HG02678 (cell line): ENCODE results near the gene RARRES2.
"Not testable (repeated sequence)": the region's sequence is repeated elsewhere in the genome, so short reads cannot be mapped to it uniquely, and the experiment has no call there.

ENCODE experiments used
- ATAC-seq: cut with Tn5 transposase; IDR thresholded peaks from one replicate; pipeline ENCODE4 v1.9.1; 2021; ENCODE audit warnings: mild to moderate bottlenecking, moderate library complexity; ENCODE audit not compliant: unreplicated experiment

The RARRES2 gene

DNA sequence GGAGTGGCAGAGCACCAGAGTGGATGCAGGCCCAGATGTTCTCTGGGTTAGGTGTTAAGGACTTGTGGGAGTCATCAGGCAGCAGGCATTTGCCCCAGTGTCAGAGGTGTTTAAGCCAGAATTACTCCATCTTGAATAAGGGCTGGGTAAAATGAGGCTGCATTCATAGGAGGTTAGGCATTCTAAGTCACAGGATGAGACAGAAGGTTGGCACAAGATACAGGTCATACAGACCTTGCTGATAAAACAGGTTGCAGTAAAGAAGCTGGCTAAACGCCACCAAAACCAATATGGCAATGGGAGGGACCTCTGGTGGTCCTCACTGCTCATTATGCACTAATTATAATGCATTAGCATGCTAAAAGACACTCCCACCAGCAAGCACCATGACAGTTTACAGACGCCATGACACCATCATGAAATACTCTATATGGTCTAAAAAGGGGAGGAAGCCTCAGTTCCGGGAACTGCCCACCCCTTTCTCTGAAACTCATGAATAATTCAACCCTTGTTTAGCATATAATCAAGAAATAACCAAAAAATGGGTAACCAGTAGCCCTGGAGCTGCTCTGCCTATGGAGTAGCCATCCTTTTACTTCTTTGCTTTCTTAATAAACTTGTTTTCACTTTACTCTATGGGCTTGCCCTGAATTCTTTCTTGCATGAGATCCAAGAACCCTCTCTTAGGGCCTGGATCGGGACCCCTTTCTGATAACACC lies 19.2 kb downstream of the RARRES2 start:
- no peak for ATAC-seq

DNA sequence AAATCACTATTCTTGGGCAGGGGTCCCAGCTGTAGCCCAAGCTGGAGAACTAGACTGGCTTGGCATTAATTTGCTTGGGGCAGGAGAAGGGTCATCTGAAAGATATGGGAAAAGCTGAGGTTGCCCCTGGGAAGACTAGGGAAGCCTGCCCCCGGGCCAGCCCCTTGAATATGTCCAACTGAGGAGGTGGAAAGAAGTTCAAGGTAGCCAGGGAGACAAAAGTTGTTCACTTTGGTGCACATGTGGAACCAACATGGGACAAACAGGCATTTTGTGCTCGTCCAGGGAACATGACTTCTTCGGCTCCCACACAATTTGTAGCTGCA lies 19.7 kb downstream of the RARRES2 start:
- no peak for ATAC-seq

DNA sequence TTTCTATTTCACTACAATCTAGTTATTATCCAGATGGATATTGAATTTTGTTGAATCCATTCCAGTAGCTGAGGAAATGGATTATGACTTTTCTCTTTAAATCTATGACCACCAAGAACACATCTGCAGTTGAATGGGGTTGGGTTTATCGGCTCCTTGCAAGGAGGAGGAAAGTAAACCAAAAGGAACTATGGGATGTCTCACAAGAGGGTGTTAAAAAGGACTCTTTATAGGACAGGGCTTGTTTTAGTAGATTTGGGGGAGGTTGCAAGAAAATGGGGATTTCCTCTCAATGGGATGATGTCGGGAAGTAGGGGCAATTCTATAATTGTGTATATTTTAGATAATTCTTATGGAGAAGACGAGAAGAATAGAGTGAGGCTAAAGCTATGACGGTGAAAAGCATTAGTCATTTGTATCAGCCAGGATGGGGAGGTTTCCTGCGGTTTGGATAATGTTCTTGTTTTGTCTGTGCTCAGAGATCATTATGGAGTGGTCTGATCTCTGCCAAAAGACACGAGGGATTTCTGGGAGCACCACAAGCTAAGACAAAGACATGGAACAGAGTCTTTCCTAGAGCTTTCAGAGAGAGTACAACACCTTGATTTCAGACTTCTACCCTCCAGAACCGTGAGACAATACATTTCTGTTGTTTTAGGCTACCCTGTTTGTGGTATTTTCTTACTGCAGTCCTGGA lies 23.5 kb downstream of the RARRES2 start:
- no peak for ATAC-seq

DNA sequence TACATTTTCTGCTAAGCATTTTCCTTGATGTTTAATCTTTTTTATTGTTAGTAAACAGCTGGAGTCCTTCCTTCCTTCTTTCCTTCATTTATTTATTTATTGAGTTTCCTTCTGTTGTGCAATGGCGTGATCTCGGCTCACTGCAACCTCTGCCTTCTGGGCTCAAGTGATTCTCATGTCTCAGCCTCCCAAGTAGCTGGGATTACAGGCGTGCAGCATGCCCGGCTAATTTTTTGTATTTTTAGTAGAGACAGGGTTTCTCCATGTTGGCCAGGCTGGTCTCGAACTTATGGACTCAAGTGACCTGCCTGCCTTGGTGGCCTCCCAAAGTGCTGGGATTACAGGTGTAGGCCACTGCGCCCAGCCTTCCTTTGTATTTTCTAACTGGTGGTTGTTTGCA lies 24.4 kb downstream of the RARRES2 start:
- not testable (repeated sequence) for ATAC-seq

DNA sequence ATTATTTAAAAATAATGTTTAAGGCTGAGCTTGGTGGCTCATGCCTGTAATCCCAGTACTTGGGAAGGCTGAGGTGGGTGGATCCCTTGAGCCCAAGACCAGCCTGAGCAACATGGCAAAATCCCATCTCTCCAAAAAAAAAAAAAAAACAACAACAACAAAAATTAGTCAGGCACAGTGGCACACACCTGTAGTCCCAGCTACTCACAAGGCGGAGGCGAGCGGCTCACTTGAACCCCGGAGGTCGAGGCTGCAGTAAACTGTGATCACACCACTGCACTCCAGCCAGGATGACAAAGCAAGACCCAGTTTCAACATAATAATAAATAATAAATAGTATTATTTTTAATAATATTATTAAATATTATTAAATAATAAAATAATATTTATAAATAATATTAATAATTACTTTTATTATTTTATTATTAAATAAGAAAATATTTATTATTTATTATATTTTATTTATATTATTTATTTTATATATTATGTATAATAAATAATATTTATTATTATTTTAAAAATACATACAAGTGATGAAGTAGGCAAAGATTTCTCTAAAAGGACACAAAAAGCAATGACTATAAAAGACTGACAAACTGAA lies 26.7 kb downstream of the RARRES2 start:
- ATAC-seq = no peak

DNA sequence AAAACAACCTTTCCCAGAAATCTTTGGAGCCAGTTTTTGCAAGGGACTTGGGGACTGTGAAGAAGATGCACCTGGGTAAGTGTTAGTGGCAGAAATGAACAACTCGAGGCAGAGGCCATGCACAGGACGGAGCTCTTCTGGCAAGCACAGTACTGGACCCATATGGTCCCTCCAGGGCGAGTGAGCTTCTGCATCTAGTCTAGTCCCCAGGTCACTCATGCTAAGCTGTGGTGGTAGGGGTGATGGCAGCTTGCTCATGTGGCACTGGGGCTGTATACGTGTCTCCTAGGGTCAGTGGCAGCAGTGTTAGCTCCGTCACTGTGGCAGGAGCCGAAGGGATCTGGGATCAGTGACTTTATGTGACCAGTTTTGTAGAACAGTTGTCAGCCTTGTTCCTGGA lies 27.6 kb downstream of the RARRES2 start:
- ATAC-seq = no peak

DNA sequence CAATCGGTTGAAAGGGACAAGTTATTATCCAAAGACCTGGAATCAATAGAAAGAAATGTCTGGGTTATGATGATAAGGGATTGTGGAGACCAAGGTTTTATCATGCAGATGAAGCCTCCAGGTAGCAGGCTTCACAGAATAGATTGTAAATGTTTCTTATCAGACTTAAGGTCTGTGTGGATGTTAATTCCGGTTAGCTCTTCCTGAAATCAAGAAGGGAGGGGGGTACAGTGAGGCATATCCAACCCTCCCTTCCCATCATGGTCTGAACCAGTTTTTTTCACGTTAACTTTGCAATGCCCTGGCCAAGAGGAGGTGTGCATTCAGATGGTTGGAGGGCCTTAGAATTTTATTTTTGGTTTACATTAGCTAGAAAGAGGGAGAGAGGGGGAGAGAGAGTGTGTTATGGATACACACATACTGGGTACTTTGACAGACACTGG lies 28.0 kb downstream of the RARRES2 start:
- no peak for ATAC-seq

DNA sequence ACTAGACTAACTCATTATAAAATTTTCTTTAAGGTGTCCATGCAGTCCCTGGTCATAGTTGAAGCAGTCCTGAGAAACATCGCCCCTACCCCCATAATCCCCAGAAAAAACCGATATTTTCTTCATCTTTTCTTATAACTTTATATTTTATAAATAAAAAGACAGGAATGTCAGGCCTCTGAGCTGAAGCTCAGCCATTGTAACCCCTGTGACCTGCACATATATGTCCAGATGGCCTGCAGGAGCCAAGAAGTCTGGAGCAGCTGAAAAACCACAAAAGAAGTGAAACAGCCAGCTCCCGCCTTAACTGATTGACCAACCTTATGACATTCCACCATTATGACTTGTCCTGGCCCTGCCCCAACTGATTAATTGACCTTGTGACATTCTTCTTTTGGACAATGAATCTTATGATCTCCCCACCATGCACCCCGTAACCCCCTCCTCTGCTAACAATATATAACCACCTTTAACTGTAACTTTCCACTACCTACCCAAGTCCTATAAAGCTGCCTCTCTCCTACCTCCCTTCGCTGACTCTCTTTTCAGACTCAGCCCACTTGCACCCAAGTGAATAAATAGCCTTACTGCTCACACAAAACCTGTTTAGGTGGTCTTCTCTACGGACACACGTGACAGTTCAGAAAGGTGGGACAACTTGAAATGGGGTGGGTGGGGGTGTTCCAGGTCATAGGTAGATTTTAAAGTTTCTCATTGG lies 28.6 kb downstream of the RARRES2 start:
- not testable (repeated sequence) for ATAC-seq

DNA sequence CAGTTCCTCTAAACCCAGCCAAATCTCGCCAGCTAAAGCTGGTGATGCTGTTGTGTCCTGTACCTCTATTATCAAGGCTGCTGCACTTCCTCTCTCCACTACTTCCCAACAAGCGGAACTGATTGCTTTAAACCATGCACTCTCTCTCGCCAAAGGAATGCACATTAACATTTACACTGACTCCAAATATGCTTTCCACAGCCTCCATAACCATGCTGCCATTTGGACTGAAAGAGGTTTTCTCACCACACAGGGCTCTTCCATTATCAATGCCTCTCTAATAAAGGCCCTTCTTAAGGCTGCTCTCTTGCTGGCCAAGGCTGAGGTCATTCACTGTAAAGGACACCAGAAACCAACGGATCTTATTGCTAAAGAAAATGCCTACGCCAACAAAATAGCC lies 29.7 kb downstream of the RARRES2 start:
- ATAC-seq = no peak

DNA sequence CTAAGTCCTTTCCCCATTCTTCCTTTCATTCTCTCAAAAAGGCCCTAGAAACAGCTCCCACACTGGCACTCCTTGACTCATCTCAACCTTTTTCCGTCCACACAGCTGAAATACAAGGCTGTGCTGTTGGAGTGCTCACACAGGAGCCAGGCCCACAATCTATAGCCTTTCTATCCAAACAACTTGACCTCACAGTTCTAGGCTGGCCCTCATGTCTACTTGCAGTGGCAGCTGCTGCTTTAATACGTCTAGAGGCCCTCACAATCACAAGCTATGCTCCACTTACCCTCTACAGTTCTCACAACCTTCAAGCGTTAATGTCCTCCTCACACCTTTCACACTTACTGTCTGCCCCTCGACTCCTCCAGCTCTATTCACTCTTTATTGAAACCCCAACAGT lies 30.3 kb downstream of the RARRES2 start:
- ATAC-seq = no peak

DNA sequence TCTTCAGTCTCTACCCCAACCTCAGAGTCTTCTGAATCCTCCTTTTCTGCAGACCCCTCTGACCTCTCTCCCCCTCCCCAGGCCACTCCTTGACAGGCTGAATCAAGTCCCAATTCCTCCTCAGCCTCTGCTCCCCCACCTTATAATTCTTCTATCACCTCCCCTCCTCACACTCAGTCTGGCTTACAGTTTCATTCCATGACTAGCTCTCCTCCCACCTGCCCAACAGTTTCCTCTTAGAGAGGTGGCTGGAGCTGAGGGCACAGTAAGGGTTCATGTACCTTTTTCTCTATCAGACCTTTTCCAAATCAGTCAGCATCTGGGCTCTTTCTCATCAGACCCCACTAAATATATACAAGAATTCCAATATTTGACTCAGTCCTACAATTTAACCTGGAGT lies 32.9 kb downstream of the RARRES2 start:
- no peak for ATAC-seq

DNA sequence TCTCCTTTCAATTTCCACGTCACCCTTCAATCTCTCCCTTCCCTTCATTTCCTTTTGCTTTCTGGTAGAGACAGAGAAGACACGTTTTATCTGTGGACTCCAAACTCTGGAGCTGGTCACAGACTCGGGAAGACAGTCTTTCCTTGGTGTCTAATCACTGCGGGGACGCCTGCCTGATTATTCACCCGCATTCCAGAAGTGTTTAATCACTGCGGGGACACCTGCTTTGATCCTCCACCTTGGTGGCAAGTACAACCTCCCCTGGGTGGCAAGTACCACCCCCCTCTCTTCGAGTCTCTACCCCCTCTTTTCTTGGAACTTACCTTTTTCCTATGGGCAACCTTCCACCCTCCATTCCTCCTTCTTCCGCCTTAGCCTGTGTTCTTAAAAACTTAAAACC lies 33.5 kb downstream of the RARRES2 start:
- ATAC-seq = no peak

DNA sequence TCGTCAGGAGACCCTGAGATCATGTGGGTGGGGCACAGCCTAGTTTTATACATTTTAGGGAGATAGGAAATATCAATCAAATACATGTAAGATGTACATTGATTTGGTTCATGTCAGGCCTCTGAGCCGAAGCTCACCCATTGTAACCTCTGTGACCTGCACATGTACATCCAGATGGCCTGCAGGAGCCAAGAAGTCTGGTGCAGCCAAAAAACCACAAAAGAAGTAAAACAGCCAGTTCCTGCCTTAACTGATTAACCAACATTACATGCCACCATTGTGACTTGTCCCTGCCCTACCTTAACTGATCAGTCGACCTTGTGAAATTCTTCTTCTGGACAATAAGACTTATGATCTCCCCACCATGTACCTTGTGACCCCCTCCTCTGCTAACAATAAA lies 34.3 kb downstream of the RARRES2 start:
- no peak for ATAC-seq

DNA sequence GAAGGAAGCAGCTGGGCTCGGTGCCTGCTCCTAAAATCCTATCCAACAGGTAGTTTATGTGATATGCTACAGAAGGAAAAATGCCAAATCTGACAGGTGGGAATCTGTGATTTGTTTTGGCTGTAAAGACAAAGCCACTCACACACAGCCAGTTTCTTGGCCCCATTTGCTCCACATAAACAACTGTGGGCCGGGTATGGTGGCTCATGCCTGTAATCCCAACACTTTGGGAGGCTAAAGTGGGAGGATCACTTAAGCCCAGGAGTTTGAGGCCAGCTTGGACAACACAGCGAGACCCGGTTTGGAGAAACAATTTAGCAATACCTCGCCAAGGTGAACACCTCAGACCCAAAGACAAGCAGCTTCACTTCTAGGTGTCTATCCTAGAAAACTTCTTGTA lies 35.1 kb downstream of the RARRES2 start:
- ATAC-seq = not testable (repeated sequence)

DNA sequence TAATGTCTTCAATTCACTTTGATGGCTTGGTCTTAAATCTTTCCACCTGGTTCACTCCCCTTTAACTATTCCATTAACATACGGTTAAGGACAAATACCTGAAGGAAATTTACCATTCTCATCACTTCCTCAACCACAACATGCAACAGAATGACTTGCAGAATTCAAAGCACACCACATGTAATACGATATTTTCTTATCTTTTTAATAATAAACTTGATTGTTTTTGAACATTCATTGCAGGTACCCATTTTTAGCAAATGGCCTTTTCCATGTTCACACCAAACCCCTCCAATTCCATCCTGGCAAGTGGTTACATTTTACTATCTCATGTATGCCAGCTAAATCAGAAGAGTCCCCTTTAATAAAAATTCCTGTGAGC lies 35.5 kb downstream of the RARRES2 start:
- ATAC-seq = not testable (repeated sequence)

DNA sequence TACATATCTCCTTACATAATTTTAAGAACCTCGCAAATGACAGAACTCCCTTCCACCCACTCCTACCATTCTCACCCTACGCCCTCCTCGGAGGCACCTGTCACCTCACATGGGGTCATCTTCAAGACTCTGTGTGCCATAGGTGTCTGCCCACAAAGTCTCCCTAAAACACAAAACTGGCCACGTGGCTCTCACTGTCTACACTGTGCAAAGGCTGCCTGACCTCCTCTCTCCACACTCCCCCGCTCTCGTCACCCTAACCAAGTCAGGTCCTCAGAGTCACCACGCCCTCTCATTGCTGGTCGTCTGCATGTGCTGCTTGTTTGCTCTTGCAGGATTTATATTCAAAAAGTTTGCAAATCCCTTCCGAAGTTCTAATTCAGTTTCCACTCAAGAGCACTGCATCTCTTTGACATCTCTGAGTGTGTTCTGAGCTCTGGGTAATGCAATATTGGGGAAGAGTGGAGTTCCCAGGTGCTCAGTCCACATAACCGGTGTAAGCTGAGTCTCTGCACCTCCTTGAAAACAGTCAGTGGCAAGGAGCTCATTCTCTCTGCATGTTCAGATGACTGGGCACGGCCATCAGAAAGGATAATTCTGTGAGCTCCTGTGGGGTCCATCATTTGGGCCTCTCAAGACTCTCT lies 36.0 kb downstream of the RARRES2 start:
- not testable (repeated sequence) for ATAC-seq

DNA sequence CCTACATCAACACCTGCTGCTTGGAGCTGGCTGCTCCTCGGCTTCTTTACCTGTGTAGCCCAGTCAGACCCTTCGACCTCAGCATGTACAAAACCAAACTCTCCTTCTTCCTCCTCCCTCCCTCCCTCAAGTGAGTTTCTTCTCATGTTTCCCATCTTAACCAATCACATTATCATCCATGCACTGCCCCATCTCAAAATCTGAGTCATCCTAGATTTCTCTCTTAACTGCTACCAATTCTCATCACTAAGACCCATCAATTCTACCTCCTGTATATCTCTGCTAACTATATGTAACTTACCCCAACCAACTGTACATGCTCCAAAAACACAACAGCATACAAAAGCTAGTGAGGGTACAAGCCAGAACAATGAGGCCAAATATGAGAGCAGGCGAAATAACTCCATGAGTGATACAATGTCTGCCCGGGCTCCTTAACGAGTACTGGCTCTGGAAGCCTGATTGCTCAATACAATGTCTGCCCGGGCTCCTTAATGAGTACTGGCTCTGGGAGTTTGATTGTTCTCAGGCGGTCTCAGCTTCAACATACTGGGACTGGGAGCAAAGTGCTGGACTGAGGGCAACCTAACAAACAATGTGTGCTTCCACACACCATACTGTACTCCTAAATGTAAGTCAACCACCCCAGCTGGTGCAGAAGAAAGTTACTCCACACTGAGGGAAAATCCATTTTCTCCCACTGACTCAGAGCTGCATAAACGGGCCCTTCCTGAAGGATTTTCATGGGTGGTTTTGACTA lies 36.8 kb downstream of the RARRES2 start:
- not testable (repeated sequence) for ATAC-seq

DNA sequence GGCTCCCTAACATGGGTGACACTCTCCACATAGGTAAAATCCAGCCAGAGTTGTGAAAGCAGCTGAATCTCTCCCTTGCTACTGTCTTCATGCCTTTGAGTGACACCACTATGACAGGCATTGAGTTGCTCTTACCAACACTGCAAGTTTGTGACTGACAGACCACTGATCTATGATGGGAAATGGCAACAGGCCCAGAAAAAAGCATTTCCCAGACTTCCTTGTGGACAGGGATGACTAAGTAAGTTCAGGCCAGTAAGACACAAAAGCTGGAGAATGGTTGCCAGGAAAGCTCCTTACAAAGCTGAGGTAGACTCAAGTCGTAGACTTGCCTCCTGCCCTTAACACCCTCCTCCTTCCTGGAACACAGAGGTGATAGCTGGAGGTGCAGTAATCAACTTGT lies 38.5 kb downstream of the RARRES2 start:
- not testable (repeated sequence) for ATAC-seq

DNA sequence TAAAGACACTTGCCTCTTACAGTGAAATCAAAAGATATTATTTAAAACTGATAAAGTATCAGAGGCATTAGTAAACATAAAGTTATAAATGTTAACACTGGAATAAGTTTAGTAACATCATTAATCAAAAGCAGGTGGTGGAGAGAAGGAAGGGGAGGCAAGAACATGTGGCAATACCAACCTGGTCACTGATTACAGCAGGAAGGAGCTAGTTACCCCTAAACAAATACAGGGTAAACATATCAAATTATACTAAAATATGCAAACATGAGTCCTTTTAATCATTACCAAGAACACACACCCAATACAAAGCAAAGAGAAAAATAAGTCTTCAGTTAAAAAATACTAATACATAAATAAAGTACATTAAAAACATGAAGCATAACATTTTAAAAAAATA lies 43.5 kb downstream of the RARRES2 start:
- not testable (repeated sequence) for ATAC-seq

DNA sequence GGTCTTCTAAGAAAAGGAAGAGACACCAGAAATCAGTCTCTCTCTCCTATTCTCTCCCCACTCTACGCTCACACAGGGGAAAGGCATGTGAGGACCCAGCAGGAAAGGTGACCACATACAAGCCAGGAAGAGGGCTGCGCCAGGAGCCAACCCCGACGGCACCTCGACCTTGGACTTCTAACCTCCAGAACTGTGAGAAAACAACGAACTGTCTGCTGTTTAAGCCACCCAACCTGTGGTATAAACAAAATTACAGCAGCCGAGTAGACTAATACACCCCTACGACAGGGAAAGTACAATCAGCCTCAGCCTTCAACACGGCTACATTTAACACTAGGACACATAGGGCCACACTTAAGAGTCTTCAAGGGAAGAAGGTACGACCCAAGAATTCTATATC lies 44.6 kb downstream of the RARRES2 start:
- not testable (repeated sequence) for ATAC-seq
